GM12878 (cell line): Measurements from ENCODE around the gene CEBPE. TPM values are rescaled to one million over a fixed set of nuclear protein-coding genes. Genes with fewer than 3 reads are reported as not detected.

ENCODE experiments used
- ATAC-seq: fragments of 200-7000 bp; cut with Tn5 transposase; 3 replicates; pipeline ENCODE4 v1.9.1; 2020; ENCODE audit warnings: mild to moderate bottlenecking, moderate library complexity
- BruUV-seq: library from RNA; stranded (reverse); fragments of 400-500 nt; replicated peaks from 2 replicates; lab custom pipeline; 2021; lab: Mats Ljungman, UMichigan
- CTCF ChIA-PET: fragments of 300-600 bp; sonication (Branson Sonifier 250); formaldehyde crosslinking; extraction: SDS; loops from one replicate; lab custom pipeline; 2021; ENCODE audit warnings: inconsistent platforms; lab: Yijun Ruan, JAX
- POLR2A ChIA-PET: fragments of 350-600 bp; formaldehyde crosslinking; extraction: SDS; loops from one replicate; lab custom pipeline; 2021; ENCODE audit warnings: inconsistent platforms; lab: Charles Lee
- RAD21 ChIA-PET: fragments of 300-600 bp; sonication (Branson Sonifier 250); formaldehyde crosslinking; loops from one replicate; lab custom pipeline; 2023; ENCODE audit warnings: antibody characterized with exemption; ENCODE audit not compliant: unreplicated experiment; lab: Charles Lee
- SMC1A ChIA-PET: fragments of 300-600 bp; sonication (Branson Sonifier 250); formaldehyde crosslinking; loops from one replicate; lab custom pipeline; 2023; ENCODE audit not compliant: unreplicated experiment, uncharacterized antibody; lab: Charles Lee
- DNase-seq: peaks from one replicate; pipeline ENCODE4 v3.0.0-alpha.2; 2011; ENCODE audit warnings: low read depth, low spot score
- FAIRE-seq: peaks from 3 replicates; lab custom pipeline; 2011; peaks lifted over from hg19 to GRCh38; lab: Jason Lieb, UNC
- H2AFZ ChIP-seq: 2 replicates; pipeline ENCODE4 v1.6.0; 2011; ENCODE audit warnings: low read depth, low read length, control low read depth; ENCODE audit not compliant: control insufficient read depth
- H3K27ac ChIP-seq: 2 replicates; pipeline ENCODE4 v1.5.1; 2011; ENCODE audit warnings: control low read depth; ENCODE audit not compliant: control insufficient read depth, insufficient read depth
- H3K27me3 ChIP-seq, 2 experiments: replicated peaks in 1 of 2; 2 replicates each; pipeline versions ENCODE4 v1.6.0 to v1.6.1; 2011; ENCODE audit warnings: low read length in 1 of 2; ENCODE audit not compliant: control insufficient read depth in 2 of 2, insufficient read depth in 2 of 2
- H3K36me3 ChIP-seq, 2 experiments: 2 replicates each; pipeline ENCODE4 v1.5.1; 2011; ENCODE audit warnings: low read length in 1 of 2; ENCODE audit not compliant: control insufficient read depth in 2 of 2, insufficient read depth in 2 of 2
- H3K4me1 ChIP-seq: 2 replicates; pipeline ENCODE4 v1.6.1; 2011; ENCODE audit warnings: mild to moderate bottlenecking, low read length, moderate library complexity, mixed read lengths; ENCODE audit not compliant: control insufficient read depth, insufficient read depth
- H3K4me2 ChIP-seq: 2 replicates; pipeline ENCODE4 v1.6.0; 2011; ENCODE audit warnings: control low read depth; ENCODE audit not compliant: control insufficient read depth, insufficient read depth
- H3K4me3 ChIP-seq: fragments of 200-600 bp; sonication (generic); 2 replicates; pipeline ENCODE4 v1.5.1; 2016
- H3K79me2 ChIP-seq: 2 replicates; pipeline ENCODE4 v1.6.0; 2011; ENCODE audit warnings: low read length; ENCODE audit not compliant: control insufficient read depth, insufficient read depth
- H3K9ac ChIP-seq: 2 replicates; pipeline ENCODE4 v1.8.0; 2011; ENCODE audit warnings: low read length, control low read depth, mixed read lengths; ENCODE audit not compliant: control insufficient read depth, insufficient read depth
- H3K9me3 ChIP-seq: replicated peaks from 3 replicates; pipeline ENCODE4 v1.5.1; 2011; ENCODE audit warnings: mild to moderate bottlenecking, low read length; ENCODE audit not compliant: control insufficient read depth, insufficient read depth
- H4K20me1 ChIP-seq: 2 replicates; pipeline ENCODE4 v1.6.0; 2011; ENCODE audit not compliant: control insufficient read depth, insufficient read depth
- EP300 ChIP-seq, 2 experiments: fragments of 150-350 bp in 1 of 2; IDR thresholded peaks; 2 replicates each; pipeline ENCODE4 v1.6.1; 2011 to 2012; ENCODE audit warnings: low read depth in 2 of 2, low read length in 2 of 2, borderline replicate concordance in 1 of 2, improper control_type of control experiment in 1 of 2, inconsistent platforms in 1 of 2; ENCODE audit not compliant: control insufficient read depth in 1 of 2
- FOS ChIP-seq: IDR thresholded peaks from 3 replicates; pipeline ENCODE4 v1.6.1; 2011; ENCODE audit warnings: borderline replicate concordance; ENCODE audit not compliant: insufficient read length; ENCODE audit errors: extremely low read depth
- MYB ChIP-seq: fragments of 150-350 bp; IDR thresholded peaks from 2 replicates; pipeline ENCODE4 v1.6.1; 2014; ENCODE audit warnings: mild to moderate bottlenecking, low read depth, low read length, borderline replicate concordance
- NKRF ChIP-seq: fragments of 450-650 bp; conservative IDR thresholded peaks from 2 replicates; pipeline ENCODE4 v1.6.1; 2017; ENCODE audit warnings: mild to moderate bottlenecking, moderate library complexity
- NRF1 ChIP-seq: conservative IDR thresholded peaks from 2 replicates; pipeline ENCODE4 v1.6.1; 2011; ENCODE audit warnings: mild to moderate bottlenecking, low read depth, low read length, improper control_type of control experiment
- SIN3A ChIP-seq: IDR thresholded peaks from 2 replicates; pipeline ENCODE4 v1.6.1; 2012; ENCODE audit warnings: low read depth, low read length, improper control_type of control experiment
- SMC3 ChIP-seq: IDR thresholded peaks from 2 replicates; pipeline ENCODE4 v1.6.1; 2011; ENCODE audit warnings: low read length, improper control_type of control experiment, borderline replicate concordance
- SREBF1 ChIP-seq: IDR thresholded peaks from 2 replicates; pipeline ENCODE4 v1.6.1; 2012; ENCODE audit warnings: mild to moderate bottlenecking, low read length
- SREBF2 ChIP-seq: IDR thresholded peaks from 2 replicates; pipeline ENCODE4 v1.6.1; 2012; ENCODE audit warnings: mild to moderate bottlenecking, low read length
- STAT3 ChIP-seq: IDR thresholded peaks from 2 replicates; pipeline ENCODE4 v1.6.1; 2011; ENCODE audit warnings: low read depth, low read length, improper control_type of control experiment
- TCF12 ChIP-seq: IDR thresholded peaks from 2 replicates; pipeline ENCODE4 v1.6.1; 2011; ENCODE audit warnings: low read depth, mild to moderate bottlenecking, low read length
- TCF7 ChIP-seq: IDR thresholded peaks from 2 replicates; pipeline ENCODE4 v1.6.1; 2014; ENCODE audit warnings: antibody characterized with exemption, borderline replicate concordance
- WRNIP1 ChIP-seq: IDR thresholded peaks from 2 replicates; pipeline ENCODE4 v1.6.1; 2011; ENCODE audit warnings: low read depth, low read length, improper control_type of control experiment, borderline replicate concordance
- ZBED1 ChIP-seq: IDR thresholded peaks from 2 replicates; pipeline ENCODE4 v1.6.1; 2016; ENCODE audit warnings: borderline replicate concordance
- ZBTB33 ChIP-seq: fragments of 450-650 bp; IDR thresholded peaks from 2 replicates; pipeline ENCODE4 v1.6.1; 2017; ENCODE audit warnings: mild to moderate bottlenecking
- WGBS: methylation state at CpG from one replicate; pipeline ENCODE4 v1.1.6; 2016; ENCODE audit warnings: low lambda C conversion rate; ENCODE audit not compliant: insufficient replicate concordance, insufficient coverage; ENCODE audit errors: missing lambda C conversion rate; 5-methylcytosine and 5-hydroxymethylcytosine counted together
- in situ Hi-C: fragments of 300-500 bp; cut with MboI; formaldehyde crosslinking; loops from 9 replicates; pipeline ENCODE4 v1.14.3; 2018; ENCODE audit warnings: mixed read lengths
- intact Hi-C: fragments of 100-400 bp; cut with micrococcal nuclease; formaldehyde crosslinking; loops from one replicate; pipeline ENCODE4 v1.14.2; 2022; ENCODE audit not compliant: unreplicated experiment
- polyA plus RNA-seq, 11 experiments: library from polyadenylated mRNA; depleted of rRNA in 4 of 11; unstranded in 6 of 11; stranded (reverse) in 5 of 11; fragments of >200 nt; fragmentation: Nextera tagmentation in 4 of 11; fragmentation: Illumina TruSeq in 1 of 11; extraction: Ambion mirVana in 4 of 11; extraction: Trizol in 1 of 11; gene quantifications; 1 replicate in 1 of 11; 2 replicates in 10 of 11; pipeline versions ENCODE4 v1.2.1 to v1.2.3, GENCODE V29; 2011 to 2016; ENCODE audit warnings: inconsistent platforms in 2 of 11, missing spikeins in 2 of 11, low read depth in 1 of 11
- total RNA-seq, 4 experiments: library from RNA; depleted of rRNA in 3 of 4; stranded (reverse); fragments of >200 nt in 3 of 4; fragmentation: Illumina TruSeq in 1 of 4; extraction: Trizol in 1 of 4; gene quantifications; 2 replicates each; pipeline versions ENCODE4 v1.2.1 to v1.2.3, GENCODE V29; 2013 to 2021

The CEBPE gene
- total and polyA plus RNA-seq, 10 of the 15 experiments (the other 5 are each of a cell fraction or from before 2014, with no cell fraction given), result 0.09 to 0.45 (median 0.24) TPM; not detected in 7

DNA sequence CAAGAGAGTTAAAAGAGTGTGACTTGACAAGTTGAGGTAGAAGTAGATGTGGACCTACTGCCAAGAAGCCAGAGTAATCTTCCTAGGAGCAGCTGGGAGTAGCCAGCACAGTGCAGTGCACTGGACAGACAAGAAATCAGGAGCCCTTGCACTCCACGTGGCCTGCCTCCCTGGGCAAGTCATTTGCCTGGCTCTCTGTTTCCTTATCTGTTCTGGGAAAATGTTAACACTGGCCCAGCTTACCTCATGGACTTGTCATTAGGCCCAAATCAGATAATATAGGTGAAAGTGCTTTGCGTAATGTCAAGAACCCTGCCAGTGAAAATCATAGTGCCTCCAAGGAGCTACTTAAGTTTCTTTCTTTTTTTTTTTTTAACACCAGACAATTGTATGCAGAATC, 45.2 kb upstream of the CEBPE start:
- FAIRE-seq (no peak), ATAC-seq (no peak), DNase-seq (no peak)
- in situ Hi-C loops (no loop called here), intact Hi-C loops (no loop called here)
- Histone ChIP-seq H3K4me1 (no peaks in the 10 kb centered on the region), H3K9me3 (no peaks in the 10 kb centered on the region), H3K27ac (no peak overlapping the region), H3K79me2 (no peaks in the 10 kb centered on the region), H3K9ac (no peak overlapping the region), H3K4me2 (no peak overlapping the region), H4K20me1 (no peaks in the 10 kb centered on the region), H3K36me3 (no peaks in the 10 kb centered on the region), H3K27me3 (peaks cover 3 to 6% of the 10 kb centered on the region in 2 experiments), H3K4me3 (no peak overlapping the region), H2AFZ (no peak overlapping the region)
- TF ChIP-seq NKRF, result no peak
- no peak for TF ChIP-seq SIN3A
- no peak for TF ChIP-seq SREBF1
- no peak for TF ChIP-seq MYB
- TF ChIP-seq EP300 (IDR thresholded peaks at IDR 0.05; ENCODE audit: borderline replicate concordance in 1 of 2, control insufficient read depth in 1 of 2, low read depth in 2 of 2, low read length in 2 of 2), result no peak
- TF ChIP-seq STAT3, result no peak
- no peak for TF ChIP-seq FOS
- TF ChIP-seq TCF12, result no peak
- TF ChIP-seq WRNIP1, result no peak
- no peak for TF ChIP-seq NRF1
- no peak for TF ChIP-seq ZBTB33
- no peak for TF ChIP-seq ZBED1
- no peak for TF ChIP-seq TCF7
- no peak for TF ChIP-seq SMC3
- TF ChIP-seq SREBF2, result no peak
- POLR2A ChIA-PET, result no interaction called here
- no TSS peak for BruUV-seq
- CTCF ChIA-PET, result interaction anchor here (0.7 to 1.5 kb wide), 4 partner anchors 13 to 106 kb away, joined by 3 to 6 read pairs (median 4); no protein-coding TSS in a partner anchor
- SMC1A ChIA-PET, result no interaction called here
- WGBS, result 50% methylated on average over 2 of the region's 2 CpGs
- RAD21 ChIA-PET, result no interaction called here
